ENCODE results near the gene RAD51AP1. TPM values are rescaled to one million over a fixed set of nuclear protein-coding genes. Genes with fewer than 3 reads are reported as not detected.
A peak's percentile ranks its signal among the peaks of the same experiment; 100 is the strongest.

RAD51AP1 gene
- 10 to 100 TPM; 17.0 to 19.4 TPM for total RNA-seq
- polyA plus RNA-seq (ENCODE audit: insufficient read depth, low read depth, low replicate concordance), result 21.9 TPM
- long read RNA-seq, donor 1, partial matches to known transcripts, result 0 of 4 reads
- long read RNA-seq, donor 1, other reads (novel, unspliced or antisense), result 0 of 4 reads
- long read RNA-seq, donor 2, result 0 reads

DNA sequence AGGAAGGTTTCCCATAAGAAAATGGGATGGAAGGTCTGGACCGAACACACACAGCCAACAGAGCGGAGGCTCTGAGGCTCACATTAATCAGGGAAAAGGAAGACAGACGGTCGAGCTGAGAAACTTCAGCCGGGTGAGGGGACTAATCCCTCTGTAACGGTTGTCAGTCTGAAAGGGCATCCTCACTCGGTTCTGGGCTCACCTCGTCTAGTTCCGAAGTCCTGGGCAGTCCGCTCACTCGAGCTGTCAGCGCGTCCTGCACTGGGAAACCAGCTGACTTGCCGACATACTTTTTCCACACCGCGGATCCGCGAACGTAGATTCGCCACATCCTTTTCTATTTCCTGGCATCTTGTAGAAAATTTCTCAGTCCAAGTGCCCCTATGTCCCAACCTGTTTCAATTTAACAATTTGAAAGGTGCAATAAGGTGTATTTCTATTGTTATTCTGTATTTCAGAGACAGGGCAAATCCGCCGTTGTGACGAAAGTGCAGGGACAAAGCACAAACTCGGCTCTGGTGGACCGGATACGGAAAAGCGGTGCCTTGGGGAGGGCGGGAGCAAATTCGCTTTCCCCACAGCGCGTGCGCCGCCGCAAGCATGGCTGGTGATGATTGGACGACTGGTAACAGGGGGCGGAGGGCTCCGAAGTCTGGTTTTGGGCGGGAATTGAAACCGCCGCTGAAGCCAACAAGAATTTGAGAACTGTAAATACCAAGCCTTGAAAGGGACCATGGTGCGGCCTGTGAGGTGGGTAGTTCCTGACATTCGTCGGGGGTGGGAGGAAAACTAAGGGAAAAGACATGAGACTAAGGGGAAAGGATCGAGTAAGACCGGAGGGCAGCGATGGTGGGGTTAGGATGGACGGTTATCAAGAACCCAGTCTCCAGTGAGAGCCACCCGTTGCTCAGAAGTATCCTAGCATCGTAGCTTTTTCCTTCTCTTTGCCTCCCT, at the start of gene RAD51AP1:
Gene RAD51AP1, plus strand, starts transcription at position 684 of the 954 bp plus-strand sequence. Its CDS starts 50 bp downstream, at position 734.
- DNase-seq, result peak; percentile 94
- Histone ChIP-seq H3K36me3 (ENCODE audit: low read depth, missing control alignments) (no peaks in the 10 kb centered on the region), H3K4me1 (no peaks in the 10 kb centered on the region), H3K27ac (peak within 1 kb of the TSS; percentile 83 to 96), H3K9me3 (no peaks in the 10 kb centered on the region), H3K27me3 (no peaks in the 10 kb centered on the region), H3K4me3 (peak within 1 kb of the TSS; percentile 69 to 74)
- TF ChIP-seq POLR2A (IDR thresholded peaks at IDR 0.05), result no peak
- 0% methylated on average over 49 of the region's 49 CpGs for WGBS, 2 donors
- intact Hi-C loops (cut with DNase I; ENCODE audit: low total_unique reads), result no loop called here

DNA sequence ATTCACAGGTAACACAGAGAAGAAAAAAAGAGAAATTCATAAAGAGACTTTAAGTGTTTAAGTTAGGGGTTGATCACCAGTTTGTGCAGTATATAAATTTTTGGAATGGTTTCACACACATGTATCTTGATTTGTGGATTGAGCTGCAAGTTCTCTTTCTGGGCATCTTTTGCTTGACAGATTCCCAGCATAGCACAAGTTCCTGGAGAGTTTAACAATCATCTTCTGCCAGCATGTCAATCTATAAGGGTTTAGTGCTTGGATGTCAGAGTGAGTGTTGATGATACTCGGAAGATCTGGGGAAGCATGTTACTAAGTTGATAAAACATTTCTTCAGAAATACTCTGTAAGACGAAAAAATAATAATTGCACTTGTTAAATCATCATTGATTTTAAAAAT, 49.1 kb upstream of the RAD51AP1 start:
- no peaks in the 10 kb centered on the region for H3K36me3 ChIP-seq (ENCODE audit: low read depth, missing control alignments)
- DNase-seq, result no peak

GRCh38 chr12:4490973-4491372, 47.7 kb upstream of the RAD51AP1 start:
- TF ChIP-seq POLR2A (IDR thresholded peaks at IDR 0.05), result no peak
- TF ChIP-seq, protein P1, sequence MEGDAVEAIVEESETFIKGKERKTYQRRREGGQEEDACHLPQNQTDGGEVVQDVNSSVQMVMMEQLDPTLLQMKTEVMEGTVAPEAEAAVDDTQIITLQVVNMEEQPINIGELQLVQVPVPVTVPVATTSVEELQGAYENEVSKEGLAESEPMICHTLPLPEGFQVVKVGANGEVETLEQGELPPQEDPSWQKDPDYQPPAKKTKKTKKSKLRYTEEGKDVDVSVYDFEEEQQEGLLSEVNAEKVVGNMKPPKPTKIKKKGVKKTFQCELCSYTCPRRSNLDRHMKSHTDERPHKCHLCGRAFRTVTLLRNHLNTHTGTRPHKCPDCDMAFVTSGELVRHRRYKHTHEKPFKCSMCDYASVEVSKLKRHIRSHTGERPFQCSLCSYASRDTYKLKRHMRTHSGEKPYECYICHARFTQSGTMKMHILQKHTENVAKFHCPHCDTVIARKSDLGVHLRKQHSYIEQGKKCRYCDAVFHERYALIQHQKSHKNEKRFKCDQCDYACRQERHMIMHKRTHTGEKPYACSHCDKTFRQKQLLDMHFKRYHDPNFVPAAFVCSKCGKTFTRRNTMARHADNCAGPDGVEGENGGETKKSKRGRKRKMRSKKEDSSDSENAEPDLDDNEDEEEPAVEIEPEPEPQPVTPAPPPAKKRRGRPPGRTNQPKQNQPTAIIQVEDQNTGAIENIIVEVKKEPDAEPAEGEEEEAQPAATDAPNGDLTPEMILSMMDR (IDR thresholded peaks at IDR 0.05), result no peak
- 92% methylated on average over 1 of the region's 1 CpG for WGBS, 2 donors

More for the DNA sequence above, 49.1 kb upstream of the RAD51AP1 start:
- Histone ChIP-seq H3K9me3 (no peaks in the 10 kb centered on the region), H3K4me3 (no peak overlapping the region), H3K27ac (no peak overlapping the region), H3K27me3 (no peaks in the 10 kb centered on the region), H3K4me1 (no peaks in the 10 kb centered on the region)
- WGBS, 2 donors, result 93 to 94% methylated on average over 2 of the region's 2 CpGs
- intact Hi-C loops (cut with DNase I; ENCODE audit: low total_unique reads), result no loop called here
- no peak for TF ChIP-seq POLR2A (IDR thresholded peaks at IDR 0.05)
- TF ChIP-seq, protein P1 (IDR thresholded peaks at IDR 0.05), result no peak

GRCh38 chr12:4496145-4496838, 42.4 kb upstream of the RAD51AP1 start:
- Histone ChIP-seq H3K9me3 (no peaks in the 10 kb centered on the region), H3K4me3 (no peak overlapping the region), H3K27me3 (no peaks in the 10 kb centered on the region), H3K36me3 (ENCODE audit: low read depth, missing control alignments) (no peaks in the 10 kb centered on the region), H3K4me1 (no peaks in the 10 kb centered on the region), H3K27ac (no peak overlapping the region)
- no peak for DNase-seq
- TF ChIP-seq, protein P1 (IDR thresholded peaks at IDR 0.05), result no peak
- TF ChIP-seq POLR2A (IDR thresholded peaks at IDR 0.05), result no peak
- intact Hi-C loops (cut with DNase I; ENCODE audit: low total_unique reads), result no loop called here
- 97 to 100% methylated on average over 1 of the region's 1 CpG for WGBS, 2 donors

More at GRCh38 chr12:4490973-4491372, 47.7 kb upstream of the RAD51AP1 start:
- H3K36me3 ChIP-seq (ENCODE audit: low read depth, missing control alignments), result no peaks in the 10 kb centered on the region
- no peaks in the 10 kb centered on the region for H3K4me1 ChIP-seq
- no peak for DNase-seq
- intact Hi-C loops (cut with DNase I; ENCODE audit: low total_unique reads), result no loop called here
- no peak overlapping the region for H3K4me3 ChIP-seq
- no peaks in the 10 kb centered on the region for H3K27me3 ChIP-seq
- no peak overlapping the region for H3K27ac ChIP-seq
- no peaks in the 10 kb centered on the region for H3K9me3 ChIP-seq

DNA sequence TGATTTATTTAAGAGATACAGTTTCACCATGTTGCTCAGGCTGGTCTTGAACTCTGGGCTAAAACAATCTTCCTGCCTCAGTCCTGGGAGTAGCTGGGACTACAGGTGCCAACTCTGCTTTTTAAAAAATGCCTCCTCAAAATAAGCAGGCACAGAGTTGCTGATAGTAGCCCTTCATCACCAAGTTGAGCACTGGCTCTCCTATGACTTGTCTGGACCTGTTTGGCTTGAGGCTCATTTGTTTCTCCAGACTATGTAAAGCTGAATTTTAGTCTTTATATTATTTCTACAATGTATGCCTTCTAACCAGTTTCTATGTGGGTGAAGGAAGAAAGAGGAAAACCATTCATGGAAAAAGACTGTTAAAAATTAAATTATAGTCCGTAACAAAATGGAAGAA, 39.5 kb upstream of the RAD51AP1 start:
- no peak for DNase-seq
- 96 to 97% methylated on average over 1 of the region's 1 CpG for WGBS, 2 donors
- no peak overlapping the region for H3K4me3 ChIP-seq
- H3K27ac ChIP-seq, result no peak overlapping the region
- intact Hi-C loops (cut with DNase I; ENCODE audit: low total_unique reads), result no loop called here
- no peaks in the 10 kb centered on the region for H3K27me3 ChIP-seq
- H3K36me3 ChIP-seq (ENCODE audit: low read depth, missing control alignments), result no peaks in the 10 kb centered on the region
- H3K4me1 ChIP-seq, result no peaks in the 10 kb centered on the region
- no peaks in the 10 kb centered on the region for H3K9me3 ChIP-seq
- no peak for TF ChIP-seq POLR2A (IDR thresholded peaks at IDR 0.05)
- TF ChIP-seq, protein P1 (IDR thresholded peaks at IDR 0.05), result no peak
